ENCODE data around the gene SUGP2. TPM values are rescaled to one million over a fixed set of nuclear protein-coding genes. Genes with fewer than 3 reads are reported as not detected.
"Not testable (repeated sequence)": the region's sequence is repeated elsewhere in the genome, so short reads cannot be mapped to it uniquely, and the experiment has no call there.

SUGP2 gene
- total RNA-seq, 1 donor from 2014 or later: 33.5 TPM

DNA sequence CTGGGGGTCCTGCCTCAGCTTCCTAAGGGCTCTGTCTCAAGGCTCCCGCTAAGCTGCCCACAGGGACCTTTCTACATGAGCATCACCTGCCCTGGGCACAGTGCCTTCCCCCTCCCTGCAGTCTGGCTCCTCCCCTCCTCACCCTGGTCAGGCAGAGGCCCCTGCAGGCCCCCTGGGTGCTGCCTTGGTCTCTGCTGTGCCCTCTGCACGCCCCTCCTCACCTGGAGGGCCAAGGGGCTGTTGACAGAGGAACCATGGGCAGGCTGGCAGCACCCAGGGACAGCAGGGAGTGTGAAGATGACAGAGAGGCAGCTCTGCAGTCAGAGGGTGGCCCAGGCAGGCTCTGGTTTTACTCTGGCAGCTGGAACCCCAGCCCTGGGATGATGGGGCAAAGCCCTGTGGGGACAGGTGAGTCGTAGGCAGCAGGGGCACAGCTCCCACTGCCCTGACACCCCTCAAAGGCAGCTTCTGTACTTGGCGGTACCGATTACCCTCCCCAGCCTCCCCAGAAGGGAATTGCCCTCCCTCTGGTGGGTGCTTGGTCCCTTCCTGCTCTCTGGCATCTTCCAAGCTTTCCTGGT, 43.1 kb downstream of the SUGP2 start:
- no peak for DNase-seq

DNA sequence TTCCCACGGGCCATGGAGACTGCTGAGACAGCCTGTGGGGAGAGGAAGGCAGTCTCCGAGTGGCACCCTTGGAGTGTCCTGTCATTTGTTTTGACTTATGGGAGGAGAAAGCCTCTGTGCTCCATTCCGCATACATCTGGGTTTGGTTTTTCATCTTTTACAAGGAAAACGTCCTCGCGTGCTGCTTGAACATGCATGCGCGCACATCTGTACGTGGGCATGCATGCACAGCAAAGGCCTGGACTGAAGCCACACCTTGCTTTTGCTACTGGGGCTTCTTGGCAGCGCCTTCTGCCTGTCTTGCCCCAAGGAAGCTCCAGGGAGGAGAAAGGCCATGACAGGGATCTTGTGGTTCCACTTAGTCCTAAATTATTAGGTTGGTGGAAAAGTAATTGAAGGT, 44.0 kb downstream of the SUGP2 start:
- DNase-seq: peak; percentile 41

DNA sequence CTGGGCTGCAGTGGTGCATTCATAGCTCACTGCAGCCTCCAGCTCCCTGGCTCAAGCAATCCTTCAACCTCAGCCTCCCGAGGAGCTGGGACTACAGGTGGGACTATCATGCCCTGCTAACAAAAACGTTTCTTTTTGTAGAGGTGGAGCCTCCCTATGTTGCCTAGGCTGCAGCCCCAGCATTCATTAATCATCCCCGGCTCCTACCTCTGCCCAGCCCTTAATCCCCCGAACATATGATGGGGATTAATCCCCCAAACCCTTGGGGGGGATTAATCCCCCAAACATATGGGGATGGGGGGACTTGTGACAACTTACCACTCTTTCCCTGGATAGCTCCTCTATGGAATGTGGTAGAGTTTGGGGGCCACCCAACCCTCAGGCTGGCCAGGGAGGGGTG, 45.9 kb downstream of the SUGP2 start:
- DNase-seq: no peak

DNA sequence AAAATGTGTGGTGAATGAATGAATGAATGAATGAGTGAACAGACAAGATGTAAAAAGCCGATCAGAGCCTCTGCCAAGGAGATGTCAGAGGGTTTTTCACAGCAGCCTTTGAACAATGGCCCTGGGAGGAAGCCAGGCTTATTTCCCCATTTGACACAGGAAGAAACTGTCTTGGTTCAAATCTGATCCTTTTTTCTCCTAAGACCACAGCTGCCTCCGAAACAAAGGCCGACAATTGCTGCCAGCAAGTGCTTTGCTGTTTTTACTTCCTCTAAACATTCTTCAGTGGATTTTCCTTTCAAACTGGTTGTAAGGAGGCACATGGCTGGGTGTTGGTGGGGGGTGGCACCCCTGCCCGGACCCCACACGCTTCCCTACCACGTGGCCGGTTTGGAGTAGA, 48.1 kb downstream of the SUGP2 start:
- DNase-seq: peak; percentile 24

DNA sequence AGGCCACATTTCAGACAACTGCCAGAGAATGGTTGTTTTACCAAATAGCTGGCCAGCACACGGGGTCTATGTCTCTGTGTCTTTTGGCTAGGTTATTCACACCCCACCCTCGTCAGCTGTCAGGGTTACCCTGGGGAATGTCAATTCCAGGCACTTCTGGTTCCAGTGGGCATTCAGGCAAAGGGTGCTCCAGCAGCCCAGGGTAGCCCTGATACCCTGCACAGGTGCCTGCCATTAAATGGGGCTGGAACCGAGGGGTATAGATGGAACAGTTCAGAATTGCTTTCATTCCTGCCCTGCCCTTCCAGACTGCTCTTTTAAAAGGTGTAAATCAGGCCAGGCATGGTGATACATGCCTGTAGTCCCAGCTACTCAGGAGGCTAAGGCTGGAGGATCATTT, 49.1 kb downstream of the SUGP2 start:
- DNase-seq: no peak

DNA sequence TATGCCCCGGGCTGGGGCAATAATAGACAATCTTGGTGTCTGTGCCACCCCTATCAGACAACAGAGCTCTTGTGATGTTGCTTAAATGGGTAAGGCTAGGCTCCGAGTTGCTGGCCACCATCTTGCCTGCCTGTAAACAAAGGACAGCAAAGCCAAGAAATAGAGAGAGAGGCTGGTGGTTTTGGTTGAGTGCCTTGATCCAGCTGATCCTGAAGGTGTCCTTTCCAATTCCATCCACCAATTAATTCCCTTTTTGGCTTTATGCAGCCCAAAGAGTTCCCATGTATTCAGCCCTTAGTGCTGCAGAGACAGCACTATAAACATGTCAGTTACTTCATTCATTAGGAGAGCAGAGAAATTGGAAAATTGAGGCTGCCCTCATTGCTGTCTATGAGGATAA, 50.6 kb downstream of the SUGP2 start:
- DNase-seq: no peak

DNA sequence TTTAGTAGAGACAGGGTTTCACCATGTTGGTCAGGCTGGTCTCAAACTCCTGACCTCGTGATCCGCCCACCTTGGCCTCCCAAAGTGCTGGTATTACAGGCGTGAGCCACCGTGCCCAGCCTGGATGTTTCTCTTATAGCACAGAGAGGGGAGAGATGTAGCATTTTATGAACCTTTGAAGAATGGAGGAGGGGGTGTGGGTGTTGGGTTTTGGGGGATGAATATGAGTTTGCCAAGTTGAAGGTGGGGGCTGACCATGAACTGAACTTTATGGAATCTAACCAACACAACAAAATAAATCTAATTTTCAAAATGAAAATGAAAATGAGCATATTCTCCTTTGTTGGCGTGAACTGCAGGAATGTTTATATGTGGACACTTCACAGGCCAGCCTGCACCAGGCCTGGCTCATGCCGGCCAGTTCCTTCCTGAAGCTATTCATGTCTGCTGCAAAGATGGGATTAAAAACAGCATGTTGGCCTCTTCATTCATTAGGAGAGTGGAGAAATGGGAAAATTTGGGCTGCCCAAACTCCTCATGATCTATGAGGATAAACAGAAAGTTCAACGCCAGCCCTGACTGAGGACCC, 52.8 kb downstream of the SUGP2 start:
- no peak for DNase-seq

DNA sequence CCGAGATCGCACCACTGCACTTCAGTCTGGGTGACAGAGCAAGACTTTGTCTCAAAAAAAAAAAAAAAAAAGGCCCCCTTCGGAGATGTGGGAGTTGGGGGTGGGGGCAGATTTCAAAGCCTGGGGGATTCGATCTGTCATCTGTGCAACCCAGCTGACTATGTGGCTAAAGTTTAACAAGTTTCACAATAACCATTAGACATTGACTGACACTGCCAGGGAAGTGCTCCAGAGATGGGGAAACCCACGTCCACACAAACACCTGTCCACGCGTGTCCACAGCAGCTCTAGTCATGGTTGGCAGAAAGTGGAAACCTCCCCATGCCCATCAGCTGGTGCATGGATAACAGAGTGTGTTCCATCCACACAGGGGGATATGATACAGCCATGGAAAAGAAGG, 54.7 kb downstream of the SUGP2 start:
- DNase-seq: no peak

DNA sequence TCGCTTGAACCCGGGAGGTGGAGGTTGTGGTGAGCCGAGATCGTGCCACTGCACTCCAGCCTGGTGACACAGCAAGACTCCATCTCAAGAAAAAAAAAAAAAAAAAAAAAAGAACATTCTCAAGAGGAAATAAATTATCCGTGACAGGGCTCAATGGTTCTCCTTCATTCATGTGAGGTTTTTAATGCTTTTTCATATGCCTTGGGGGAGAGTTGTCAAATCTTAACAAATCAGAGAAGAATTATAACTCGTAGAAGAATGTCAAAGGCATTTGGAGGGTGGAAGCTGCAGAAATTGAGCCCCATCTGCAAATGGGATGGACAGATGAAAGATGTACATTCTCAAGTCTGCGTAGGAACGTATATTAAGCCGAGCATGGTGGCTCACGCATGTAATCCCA, 57.4 kb downstream of the SUGP2 start:
- no peak for DNase-seq

DNA sequence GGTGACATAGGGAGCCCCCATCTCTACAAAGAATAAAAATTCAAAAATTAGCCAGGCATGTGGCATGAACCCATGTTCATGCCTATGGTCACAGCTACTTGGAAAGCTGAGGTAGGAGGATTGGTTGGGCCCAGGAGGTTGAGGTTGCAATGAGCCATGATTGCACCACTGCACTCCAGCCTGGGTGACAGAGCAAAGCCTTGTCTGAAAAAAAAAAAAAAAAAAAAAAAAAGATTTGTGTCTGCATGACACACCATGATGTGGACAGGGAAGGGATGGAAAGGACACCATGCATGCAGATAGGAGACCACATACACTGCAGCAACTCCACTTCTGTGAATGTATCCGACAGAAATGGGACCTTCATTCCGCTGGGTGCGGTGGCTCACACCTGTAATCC, 58.3 kb downstream of the SUGP2 start:
- DNase-seq: no peak

DNA sequence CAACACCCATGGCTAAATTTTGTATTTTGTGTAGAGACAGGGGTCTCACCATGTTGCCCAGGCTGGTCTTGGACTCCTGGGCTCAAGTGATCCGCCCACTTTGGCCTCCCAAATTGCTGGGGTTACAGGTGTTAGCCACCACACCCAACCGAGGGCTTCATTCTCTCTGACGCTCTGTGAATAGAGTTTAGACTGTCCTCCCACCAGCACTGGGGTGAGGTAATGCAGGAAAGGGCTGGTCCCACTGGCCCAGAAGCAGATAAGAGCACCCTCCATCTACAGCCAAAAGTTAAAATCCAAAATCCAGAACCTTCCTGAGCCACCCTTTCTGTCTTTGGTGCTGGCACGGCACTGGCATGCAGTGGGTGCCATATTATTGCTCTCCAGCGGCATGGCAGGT, 60.5 kb downstream of the SUGP2 start:
- no peak for DNase-seq

DNA sequence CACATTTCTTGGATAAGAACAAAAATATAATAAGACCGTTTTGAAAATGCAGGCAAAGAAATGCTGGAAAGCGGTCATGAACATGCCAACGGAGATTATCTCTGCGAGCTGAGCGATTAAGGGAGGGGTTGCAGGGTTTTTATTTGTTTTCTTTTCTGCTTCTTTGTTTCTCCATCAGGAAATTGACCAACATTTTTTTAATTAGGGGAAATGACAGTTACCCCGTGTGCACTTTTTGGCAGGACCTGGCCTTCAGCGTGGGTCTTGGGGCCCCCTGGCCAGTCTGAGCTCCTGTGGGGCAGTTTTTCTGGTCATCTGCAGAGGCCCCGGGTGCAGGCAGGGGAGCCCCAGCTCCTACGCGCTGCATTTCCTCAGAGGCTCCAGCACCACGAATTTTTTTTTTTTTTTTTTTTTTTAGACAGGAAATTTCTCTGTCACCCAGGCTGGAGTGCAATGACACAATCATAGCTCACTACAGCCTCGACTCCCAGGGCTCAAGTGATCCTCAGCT, 61.0 kb downstream of the SUGP2 start:
- DNase-seq: no peak

DNA sequence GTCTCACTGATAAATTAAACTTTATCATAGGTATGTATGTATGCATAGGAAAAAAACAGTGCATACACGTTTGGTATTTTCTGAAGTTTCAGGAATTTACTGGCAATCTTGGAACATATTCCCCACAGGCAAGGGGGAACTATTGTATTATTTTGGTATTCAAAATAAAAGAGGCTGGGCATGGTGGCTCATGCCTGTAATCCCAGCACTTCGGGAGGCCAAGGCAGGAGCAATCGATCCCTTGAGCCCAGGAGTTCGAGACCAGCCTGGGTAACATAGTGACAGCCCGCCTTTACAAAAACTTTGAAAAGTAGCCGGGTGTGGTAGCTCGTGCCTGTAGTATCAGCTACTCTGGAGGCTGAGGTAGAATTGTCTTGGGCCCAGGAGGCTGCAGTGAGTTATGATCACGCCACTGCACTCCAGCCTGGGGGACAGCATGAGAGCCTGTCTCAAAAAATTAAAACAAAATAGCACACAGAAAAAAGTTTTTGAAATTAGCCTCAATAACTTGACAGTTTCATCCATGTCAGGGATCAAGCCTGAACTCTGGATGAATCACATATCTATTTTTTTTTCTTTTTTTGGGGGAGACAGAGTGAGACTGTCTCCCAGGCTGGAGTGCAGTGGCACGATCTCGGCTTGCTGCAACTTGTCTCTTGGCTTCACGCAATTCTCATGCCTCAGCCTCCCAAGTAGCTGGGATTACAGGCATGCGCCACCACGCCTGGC, 63.2 kb downstream of the SUGP2 start:
- no peak for DNase-seq

DNA sequence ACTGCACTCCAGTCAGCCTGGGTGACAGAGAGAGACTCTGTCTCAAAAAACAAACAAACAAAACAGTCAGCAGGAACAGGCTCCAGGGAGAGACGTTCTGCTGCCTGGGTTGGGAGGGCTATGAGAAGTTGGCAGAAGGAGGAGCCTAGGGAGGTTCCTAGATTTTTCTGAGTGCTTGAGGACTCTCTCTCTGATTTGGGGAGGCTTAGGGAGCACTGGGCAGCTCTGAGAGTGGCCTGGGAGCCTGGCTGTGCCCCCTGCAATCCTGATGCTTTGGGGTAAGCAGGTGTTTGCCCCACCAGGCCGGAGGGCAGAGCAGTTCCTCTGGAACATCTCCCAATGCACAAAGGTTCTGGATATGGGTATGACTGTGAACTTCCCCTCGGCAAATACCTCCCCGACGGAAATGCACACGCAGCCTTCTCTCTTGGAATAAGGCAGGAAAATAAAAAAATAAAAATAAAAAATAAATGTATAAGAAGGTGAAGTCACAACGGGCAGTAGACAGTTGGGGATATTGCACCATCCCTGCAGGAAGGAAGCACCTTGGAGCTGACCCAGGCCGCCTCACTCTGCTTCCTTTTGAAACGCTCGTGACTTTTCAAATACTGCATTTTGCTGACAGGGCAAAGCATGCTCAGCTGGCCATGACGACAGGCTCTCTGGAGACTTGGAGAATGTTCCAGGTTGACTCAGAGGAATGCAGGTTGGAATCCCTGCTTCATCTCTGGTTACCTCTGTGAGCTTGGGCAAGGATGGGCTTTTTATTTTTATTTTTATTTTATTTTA, 65.8 kb downstream of the SUGP2 start:
- no peak for DNase-seq

DNA sequence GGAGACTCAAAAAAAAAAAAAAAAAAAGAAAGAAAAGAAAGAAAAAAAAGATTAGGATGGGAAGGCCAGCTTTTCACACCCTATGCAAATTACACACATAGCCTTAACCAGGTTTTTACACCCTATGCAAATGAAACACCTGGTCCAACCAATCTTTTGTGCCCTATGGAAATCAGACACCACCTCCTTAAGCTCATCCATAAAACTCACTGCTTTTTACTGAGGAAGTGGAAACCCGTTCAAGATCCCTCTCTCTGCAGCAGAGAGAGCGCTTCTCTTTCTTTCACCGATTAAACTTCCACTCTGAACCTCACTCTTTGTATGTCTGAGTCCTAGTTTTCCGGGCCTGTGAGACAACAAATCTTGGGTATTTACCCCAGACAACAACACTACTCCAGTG, 67.0 kb downstream of the SUGP2 start:
- no peak for DNase-seq

DNA sequence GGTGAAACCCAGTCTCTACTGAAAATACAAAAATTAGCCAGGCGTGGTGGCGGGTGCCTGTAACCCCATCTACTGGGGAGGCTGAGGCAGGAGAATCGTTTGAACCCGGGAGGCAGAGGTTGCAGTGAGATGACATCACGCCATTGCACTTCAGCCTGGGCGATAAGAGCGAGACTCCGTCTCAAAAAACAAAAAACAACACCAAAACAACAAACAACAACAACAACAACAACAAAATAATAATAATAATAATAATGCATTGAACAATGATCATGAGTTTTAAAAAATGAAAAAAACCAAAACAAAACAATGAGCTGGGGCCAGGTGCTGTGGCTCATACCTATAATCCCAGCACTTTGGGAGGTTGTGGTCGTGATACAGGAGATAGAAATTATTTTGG, 69.2 kb downstream of the SUGP2 start:
- no peak for DNase-seq

DNA sequence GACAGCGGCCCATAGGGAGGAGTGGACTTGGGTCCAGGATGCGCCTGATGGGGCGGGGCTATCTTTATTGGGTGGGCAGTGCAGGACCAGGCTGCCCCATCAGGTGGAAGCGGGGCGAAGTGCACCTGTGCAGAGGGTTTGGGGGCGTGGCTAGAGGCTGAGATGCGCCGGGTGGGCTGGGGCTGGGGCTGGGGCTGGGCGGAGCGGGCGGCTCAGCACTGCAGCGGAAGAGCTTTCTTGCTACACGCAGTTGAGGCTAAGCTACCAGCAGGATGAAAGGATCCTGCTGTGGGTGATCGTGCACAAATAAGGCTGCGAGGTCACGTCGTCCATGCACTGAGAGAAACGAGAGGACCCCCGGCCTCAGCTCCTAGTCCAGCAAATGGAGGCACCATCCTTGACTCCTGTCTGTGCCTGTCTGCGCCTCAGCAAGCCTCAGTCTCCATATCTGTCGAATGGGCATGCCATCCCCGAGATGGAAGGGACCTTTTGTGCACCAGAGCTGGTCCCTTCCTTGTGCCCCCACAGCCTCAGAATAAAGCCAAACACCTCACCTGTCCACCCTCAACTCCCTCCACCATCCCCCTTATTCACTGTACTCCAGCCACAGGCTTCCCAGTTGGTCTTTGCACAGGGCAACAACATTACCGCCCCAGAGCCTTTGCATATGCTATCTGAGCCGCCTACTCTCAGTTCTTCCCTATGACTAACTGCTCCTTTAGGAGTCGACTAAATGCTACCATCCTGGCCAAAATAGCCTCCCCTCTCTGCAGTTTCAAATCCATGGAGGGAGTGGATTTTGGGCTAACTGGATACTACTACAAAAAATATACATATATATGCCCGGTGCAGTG, 71.3 kb downstream of the SUGP2 start:
- no peak for DNase-seq

DNA sequence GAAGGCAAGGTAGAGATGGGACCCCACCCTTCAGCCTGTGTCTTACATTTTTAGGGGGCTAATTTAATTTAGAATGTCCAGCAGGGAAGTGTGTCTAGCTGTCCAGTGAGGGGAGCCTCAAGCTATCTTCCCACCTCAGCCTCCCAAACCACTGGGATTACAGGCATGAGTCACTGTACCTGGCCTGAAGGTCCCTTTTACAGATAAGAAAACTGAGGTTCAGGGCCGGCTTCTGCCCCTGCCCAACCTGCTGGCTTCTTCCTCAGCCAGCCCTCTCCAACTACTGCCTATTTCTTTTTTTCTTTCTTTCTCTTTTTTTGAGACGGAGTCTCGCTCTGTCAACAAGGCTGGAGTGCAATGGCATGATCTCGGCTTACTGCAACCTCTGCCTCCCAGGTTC, 72.9 kb downstream of the SUGP2 start:
- DNase-seq: no peak

DNA sequence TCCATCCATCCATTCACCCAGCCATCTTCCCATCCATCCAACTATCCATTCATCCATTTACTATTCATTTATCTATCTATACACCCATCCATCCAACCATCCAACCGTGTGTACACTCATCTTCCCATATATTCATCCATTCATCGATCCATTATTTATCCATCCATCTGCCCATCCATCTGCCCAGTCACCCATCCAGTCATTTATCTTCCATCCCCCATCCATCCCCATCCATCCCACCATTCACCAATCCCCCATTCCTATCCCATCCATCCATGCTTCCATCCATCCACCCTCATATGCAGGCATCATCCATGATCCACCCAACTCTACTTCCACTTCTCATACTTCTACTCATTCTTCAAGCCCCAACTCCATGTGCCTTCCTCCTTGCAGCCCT, 78.3 kb downstream of the SUGP2 start:
- DNase-seq: no peak

DNA sequence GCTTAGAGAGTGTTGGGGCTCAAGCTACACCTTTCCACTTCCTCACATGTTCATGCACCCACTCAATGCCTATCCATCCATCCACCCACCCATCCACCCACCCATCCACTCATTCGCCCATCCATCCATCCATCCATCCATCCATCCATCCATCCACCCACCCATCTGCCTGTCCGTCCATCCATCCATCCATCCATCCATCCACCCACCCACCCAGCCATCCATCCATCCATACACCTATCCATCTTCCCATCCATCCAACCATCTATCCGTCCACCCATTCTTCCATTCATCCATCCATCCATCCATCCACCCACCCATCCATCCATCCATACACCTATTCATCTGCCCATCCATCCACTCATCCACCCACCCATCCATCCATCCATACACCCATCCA, 79.2 kb downstream of the SUGP2 start:
- DNase-seq: no peak

DNA sequence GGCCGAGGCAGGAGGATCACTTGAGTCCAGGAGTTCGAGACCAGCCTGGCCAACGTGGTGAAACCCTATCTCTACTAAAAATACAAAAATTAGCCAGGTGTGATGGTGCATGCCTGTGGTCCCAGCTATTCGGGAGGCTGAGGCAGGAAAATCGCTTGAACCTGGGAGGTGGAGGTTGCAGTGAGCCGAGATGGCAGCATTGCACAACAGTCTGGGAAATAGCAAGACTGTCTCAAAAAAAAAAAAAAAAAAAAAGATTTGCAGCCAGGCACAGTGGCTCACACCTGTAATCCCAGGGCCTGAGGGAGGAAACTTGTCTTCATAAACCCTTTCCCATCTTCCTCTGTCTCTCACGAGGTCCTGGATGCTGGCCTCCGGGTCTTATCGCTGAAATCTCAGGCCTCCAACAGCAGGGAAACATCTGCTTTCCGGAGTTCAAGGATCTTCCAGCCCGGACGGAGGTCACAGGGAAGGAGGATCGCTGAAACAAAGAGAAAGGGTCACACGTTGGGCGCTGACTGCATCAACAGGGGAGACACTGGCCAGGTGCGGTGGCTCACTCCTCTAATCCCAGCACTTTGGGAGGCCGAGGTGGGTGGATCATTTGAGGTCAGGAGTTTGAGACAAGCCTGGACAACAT, 80.8 kb downstream of the SUGP2 start:
- DNase-seq: not testable (repeated sequence)

Measured in skin of body (tissue), 2 donors.